A204.1 (cell line): Measurements from ENCODE around the gene FRRS1.

Source experiments
- FAIRE-seq: peaks from 2 replicates; lab custom pipeline; 2012; peaks lifted over from hg19 to GRCh38; lab: Jason Lieb, UNC

Gene FRRS1

DNA sequence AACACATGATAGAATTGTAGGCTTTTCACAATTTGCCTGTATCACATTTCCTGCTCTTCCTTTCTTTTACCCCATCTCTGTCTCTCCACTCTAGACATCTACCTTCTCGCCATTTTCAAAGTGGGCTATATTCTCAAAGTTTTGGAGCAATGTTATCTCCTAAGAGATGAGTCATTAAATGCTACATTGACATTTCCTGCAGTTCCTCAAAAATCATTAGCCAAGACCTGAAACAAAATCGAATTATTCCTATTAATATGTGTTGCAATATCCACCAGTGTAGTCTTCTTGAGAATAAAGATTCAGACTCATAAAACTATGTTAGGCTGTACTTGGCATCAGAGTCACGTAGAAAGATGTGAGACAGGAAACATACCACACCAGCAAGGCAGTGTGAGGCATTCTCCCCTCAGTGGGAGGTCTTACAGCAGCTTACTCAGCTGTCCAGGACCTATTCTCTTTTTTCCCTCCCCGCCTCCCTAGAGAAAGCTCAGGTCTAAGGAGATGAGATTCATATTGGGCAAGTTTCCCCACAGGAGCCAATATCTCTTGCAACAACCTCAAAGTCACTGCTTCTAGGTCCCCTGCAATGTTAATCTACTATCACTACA lies 38.8 kb downstream of the FRRS1 start:
- FAIRE-seq: no peak

- FAIRE-seq: no peak
These were observed 39.6 kb downstream of the FRRS1 start for GRCh38 chr1:99726818-99727217.

DNA sequence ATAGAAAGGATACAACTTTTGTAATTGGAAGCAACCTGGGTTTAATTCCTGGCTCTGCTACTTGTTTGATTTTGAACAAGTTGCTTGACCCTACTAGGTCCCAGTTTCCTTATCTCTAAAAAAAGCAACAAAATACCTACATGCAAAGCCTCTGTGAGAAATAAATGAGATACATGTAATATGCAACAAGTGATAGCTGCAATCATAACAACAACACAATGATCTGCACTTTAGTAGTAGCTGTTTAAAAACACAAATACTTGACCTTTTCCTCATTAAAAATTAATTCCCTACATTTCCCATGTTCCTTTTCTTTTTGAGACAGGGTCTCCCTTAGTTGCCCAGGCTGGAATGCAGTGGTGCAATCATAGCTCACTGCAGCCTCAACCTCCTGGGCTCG lies 40.0 kb downstream of the FRRS1 start:
- FAIRE-seq: no peak

- no peak for FAIRE-seq
These were observed 40.4 kb downstream of the FRRS1 start for GRCh38 chr1:99725996-99726395.

DNA sequence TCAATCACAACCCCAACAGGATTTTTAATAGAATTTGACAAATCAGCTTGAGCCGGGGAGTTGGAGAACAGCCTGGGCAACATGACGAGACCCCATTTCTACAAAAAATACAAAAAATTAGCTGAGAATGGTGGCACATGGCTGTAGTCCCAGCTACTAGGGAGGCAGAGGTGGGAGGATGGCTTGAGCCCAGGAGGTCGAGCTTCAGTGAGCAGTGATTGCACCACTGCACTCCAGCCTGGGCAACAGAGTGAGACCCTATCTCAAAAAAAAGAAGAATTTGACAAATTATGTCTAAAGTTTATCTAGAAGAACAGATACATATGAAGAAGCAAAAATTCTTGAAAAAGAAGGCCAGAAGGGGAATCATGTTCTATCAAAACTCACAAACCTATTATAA lies 43.2 kb downstream of the FRRS1 start:
- no peak for FAIRE-seq

GRCh38 chr1:99717005-99717404 lies 49.4 kb downstream of the FRRS1 start:
- no peak for FAIRE-seq

GRCh38 chr1:99713006-99713405 lies 53.4 kb downstream of the FRRS1 start:
- FAIRE-seq: no peak

DNA sequence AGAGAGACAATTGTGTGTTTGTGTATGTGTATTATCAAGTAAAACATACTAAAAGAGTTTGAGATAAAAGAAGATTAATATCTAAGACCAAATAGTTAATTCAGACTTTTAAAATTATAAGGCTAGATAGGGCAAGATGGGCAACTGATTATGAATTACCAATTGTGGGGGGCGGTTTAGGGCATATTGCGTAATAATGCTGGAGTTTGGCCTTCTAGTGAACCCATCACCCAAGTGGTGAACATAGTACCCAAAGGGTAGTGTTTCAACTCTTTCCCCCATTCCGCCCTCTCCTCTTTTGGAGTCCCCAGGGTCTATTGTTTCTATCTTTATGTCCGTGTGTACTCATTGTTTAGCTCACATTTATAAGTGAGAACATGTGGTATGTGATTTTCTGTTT lies 55.4 kb downstream of the FRRS1 start:
- no peak for FAIRE-seq

DNA sequence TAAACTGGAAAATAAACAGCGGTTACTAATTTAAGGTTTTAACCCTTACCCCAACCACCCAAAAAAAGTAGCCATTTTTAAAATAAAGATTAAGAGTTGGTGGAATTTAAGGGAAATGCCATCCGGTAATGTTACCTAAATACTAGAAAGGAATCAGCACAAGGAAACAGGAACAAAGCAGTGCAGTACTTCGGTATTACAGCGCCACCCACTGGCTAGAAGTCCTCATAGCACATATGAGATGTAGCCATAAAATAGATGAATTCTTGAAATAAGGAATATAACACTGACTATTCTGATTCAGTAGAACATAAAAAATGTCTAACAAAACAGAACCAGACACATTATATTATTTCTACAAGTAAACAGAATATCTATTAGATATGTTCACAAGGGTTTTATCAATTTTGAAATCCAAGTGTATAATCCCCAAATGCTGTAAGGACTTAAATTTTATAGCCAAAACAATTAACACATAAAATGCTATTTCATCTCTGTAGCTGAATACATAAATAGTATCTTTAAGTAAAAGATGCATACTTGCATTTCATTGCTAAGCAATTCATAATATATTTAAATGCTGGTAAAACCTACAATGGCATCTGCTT lies 58.8 kb downstream of the FRRS1 start:
- peak; percentile 96 for FAIRE-seq

- FAIRE-seq: no peak
These were observed 61.0 kb downstream of the FRRS1 start for GRCh38 chr1:99705385-99705784.

DNA sequence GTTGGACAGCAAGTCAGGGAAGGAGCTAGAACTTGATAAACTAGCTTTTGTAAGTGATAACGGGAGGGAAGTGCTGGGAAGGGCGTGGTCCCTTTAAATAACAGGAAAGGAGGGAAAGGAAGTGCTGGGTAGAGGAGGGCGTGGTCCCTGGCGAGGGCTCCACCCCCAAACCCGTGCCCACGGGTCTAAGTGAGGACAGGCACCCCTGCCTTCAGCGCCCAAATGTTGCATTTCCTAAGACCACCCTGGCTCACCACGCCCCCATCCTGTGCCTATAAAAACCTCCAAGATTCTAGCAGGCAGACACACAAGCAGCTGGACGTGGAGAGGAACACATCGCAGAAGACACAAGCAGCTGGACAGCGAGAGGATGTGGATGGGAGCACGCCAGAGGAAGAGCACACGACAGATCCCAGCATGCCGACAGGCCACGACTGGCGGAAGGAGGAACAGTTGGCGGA lies 62.0 kb downstream of the FRRS1 start:
- FAIRE-seq: no peak

GRCh38 chr1:99702221-99702620 lies 64.2 kb downstream of the FRRS1 start:
- FAIRE-seq: no peak

- FAIRE-seq: no peak
These were observed 66.4 kb downstream of the FRRS1 start for GRCh38 chr1:99700020-99700419.

DNA sequence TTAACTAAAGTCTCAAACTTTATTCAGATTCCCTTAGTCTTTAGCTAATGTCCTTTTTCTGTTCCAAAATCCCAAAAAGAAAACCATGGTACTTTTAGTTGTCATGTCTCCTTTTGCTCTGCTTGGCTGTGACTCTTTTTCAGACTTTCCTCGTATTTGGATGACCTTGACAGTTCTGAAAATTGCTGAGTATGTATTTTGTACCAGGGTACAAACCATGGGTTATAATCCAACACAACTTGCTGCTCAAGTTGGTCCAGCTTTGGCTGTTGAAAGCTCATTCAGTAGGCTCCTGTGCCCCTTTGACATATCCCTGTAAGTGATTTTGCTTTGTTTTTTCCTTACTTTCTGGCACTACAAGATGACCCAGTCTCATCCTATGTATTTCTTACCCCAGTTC lies 68.9 kb downstream of the FRRS1 start:
- no peak for FAIRE-seq

GRCh38 chr1:99696616-99697015 lies 69.8 kb downstream of the FRRS1 start:
- no peak for FAIRE-seq

GRCh38 chr1:99691175-99691574 lies 75.3 kb downstream of the FRRS1 start:
- FAIRE-seq: no peak

- no peak for FAIRE-seq
These were observed 80.8 kb downstream of the FRRS1 start for GRCh38 chr1:99685516-99686180.

DNA sequence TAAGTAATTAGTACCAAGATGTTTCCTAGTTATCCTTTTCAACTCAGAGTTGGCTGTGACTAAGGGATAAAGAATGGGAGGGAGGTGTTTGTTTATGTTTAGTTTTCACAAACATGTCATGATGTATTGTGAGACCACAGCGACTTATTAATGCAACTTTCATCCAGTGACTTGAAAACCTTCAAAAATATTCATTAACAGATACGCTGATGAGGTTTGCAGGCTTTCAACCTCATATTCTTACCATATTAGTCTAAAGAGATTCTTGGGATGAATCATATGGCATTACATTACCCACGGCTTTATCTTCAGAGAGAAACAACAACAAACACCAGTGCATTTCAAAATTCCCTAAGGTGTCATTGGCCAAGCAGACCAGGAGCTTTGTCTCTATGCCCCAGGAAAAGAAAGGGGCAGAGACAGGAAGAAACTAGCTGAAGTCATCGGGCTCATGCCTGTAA lies 84.1 kb downstream of the FRRS1 start:
- no peak for FAIRE-seq

DNA sequence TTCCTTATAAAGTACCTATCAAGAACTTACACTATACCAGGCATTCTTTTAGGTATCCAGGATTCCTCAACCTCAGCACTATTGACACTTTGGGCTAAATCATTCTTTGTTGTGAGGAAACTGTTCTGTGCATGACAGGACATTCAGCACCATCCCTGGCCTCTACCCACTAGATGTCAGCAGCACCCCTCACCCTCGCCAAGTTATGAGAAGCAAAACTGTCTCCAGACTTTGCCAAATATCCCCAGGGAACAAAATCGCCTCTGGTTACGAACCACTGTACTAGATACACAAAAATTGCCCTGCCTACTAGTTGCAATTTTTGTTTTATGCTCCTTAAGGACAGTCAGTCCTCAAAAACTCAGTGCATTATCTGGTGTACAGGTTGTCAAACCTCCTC lies 84.9 kb downstream of the FRRS1 start:
- no peak for FAIRE-seq

DNA sequence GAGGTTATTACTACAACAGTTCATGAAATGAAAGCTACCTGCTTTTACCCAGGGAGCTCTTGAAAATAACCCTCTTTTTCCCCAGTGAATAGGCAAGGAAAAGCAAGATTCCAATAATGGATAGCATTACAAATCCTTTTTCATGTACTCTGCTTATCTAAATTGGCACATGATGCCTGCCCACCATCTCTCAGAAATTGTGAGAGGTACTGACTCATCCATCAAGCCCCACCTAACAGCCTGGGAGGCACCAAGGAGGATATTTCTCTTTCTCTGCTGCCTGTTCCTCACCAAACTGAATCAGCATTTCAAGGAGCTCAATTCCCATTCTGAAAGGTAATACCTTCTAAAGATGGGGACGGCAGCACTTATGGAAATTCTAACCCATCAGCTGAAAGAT lies 86.2 kb downstream of the FRRS1 start:
- FAIRE-seq: no peak

DNA sequence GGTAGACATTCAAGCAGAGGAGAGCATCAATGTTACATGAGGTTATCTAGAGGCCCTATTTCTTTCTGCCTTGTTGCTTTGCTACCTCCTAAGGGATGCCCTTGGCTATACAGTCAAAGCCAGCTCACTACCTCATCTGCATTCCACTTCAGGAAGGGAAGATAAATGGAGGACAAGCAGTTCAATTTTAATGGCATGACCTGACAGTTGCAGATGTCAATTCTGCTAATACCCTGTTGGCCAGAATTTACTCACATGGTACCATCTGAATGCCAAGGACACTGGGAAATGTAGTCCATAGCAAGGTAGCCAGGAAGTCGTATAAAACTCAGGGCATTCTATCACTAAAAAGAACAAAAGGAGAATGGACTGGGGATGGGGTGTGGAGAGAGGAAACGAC lies 89.0 kb downstream of the FRRS1 start:
- FAIRE-seq: no peak

DNA sequence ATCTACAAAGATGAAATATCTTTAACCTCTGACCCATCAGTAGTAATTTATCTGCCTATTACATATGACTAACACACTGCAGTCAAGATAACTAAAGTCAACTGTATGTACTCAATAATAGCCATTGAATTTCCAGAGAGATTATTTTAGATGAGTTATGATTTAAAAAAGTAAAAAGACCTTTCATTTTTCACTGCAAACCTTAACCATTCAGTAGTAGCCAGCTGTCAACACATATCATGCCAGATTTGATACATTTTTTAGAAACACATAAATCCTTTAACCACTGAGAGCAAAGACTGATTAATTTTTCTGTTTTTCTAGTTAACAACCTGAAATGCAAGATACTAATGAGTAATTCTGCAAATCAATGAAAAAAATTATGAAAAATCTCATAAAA lies 89.6 kb downstream of the FRRS1 start:
- no peak for FAIRE-seq

GRCh38 chr1:99675994-99676393 lies 90.4 kb downstream of the FRRS1 start:
- no peak for FAIRE-seq

DNA sequence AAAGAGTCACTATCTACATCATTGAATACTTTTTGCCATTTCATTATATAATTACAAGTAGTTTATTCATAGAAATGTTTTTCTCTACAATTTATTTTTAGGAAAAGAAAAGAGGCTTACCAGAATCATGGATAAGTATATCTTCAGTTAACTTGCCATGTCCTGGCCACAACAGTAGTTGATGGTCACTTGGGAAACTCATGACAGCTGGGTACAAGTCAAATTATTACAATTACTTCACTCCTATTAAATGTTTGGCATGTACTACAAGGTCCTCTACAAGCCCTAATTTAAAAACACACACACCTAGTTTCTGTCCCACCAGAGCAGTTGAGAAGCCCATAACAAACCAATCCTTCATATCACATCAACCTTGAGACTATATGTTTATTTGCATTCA lies 91.1 kb downstream of the FRRS1 start:
- no peak for FAIRE-seq
